GM23338 (cell line): ENCODE data around the gene SMG1.

ENCODE experiments used
- CREB1 ChIP-seq: fragments of 250-450 bp; sonication (Bioruptor Pico); IDR thresholded peaks from 2 replicates; pipeline ENCODE4 v1.5.0; 2020; ENCODE audit warnings: low read depth, mild to moderate bottlenecking, moderate library complexity
- EZH2 ChIP-seq: fragments of 200-600 bp; sonication (generic); IDR thresholded peaks from one replicate; pipeline ENCODE4 v1.8.0; 2017; ENCODE audit warnings: antibody characterized with exemption, mild to moderate bottlenecking, low read depth; ENCODE audit not compliant: unreplicated experiment
- EZH2phosphoT487 ChIP-seq: fragments of 200-600 bp; sonication (generic); IDR thresholded peaks from one replicate; pipeline ENCODE4 v1.8.1; 2018; ENCODE audit warnings: antibody characterized with exemption; ENCODE audit not compliant: unreplicated experiment
- JUNB ChIP-seq: IDR thresholded peaks from one replicate; pipeline ENCODE4 v1.6.1; 2016; ENCODE audit warnings: antibody characterized with exemption; ENCODE audit not compliant: unreplicated experiment
- NANOG ChIP-seq: IDR thresholded peaks from 2 replicates; pipeline ENCODE4 v1.6.1; 2016; ENCODE audit warnings: antibody characterized with exemption, borderline replicate concordance
- POLR2AphosphoS5 ChIP-seq: IDR thresholded peaks from 2 replicates; pipeline ENCODE4 v1.6.1; 2016; ENCODE audit warnings: antibody characterized with exemption, low read depth
- STAT1 ChIP-seq: IDR thresholded peaks from one replicate; pipeline ENCODE4 v1.6.1; 2016; ENCODE audit warnings: antibody characterized with exemption; ENCODE audit not compliant: unreplicated experiment
- ZNF114 ChIP-seq: fragments of 250-450 bp; sonication (Bioruptor Pico); IDR thresholded peaks from 2 replicates; pipeline ENCODE4 v1.5.0; 2020; ENCODE audit warnings: mild to moderate bottlenecking, moderate library complexity
- ZNF331 ChIP-seq: fragments of 250-450 bp; sonication (Bioruptor Pico); IDR thresholded peaks from 2 replicates; pipeline ENCODE4 v1.5.0; 2020; ENCODE audit warnings: low read depth, mild to moderate bottlenecking, moderate library complexity
- ZNF462 ChIP-seq: fragments of 250-450 bp; sonication (Bioruptor Pico); IDR thresholded peaks from 2 replicates; pipeline ENCODE4 v1.5.0; 2020; ENCODE audit warnings: mild to moderate bottlenecking, moderate library complexity
- TF ChIP-seq, protein P1 (sequence below), 2 experiments: fragments of 200-600 bp in 1 of 2; sonication (generic) in 1 of 2; conservative IDR thresholded peaks; 2 replicates each; pipeline versions ENCODE4 v1.5.1 to v1.6.1; 2016 to 2017; ENCODE audit warnings: antibody characterized with exemption in 2 of 2, low read depth in 2 of 2, mild to moderate bottlenecking in 2 of 2, moderate library complexity in 1 of 2
- TF ChIP-seq, protein P2 (sequence below): IDR thresholded peaks from one replicate; pipeline ENCODE4 v1.6.1; 2018; ENCODE audit warnings: antibody characterized with exemption; ENCODE audit not compliant: unreplicated experiment
- TF ChIP-seq, protein P3 (sequence below): IDR thresholded peaks from 2 replicates; pipeline ENCODE4 v1.6.1; 2016; ENCODE audit warnings: antibody characterized with exemption

DNA sequence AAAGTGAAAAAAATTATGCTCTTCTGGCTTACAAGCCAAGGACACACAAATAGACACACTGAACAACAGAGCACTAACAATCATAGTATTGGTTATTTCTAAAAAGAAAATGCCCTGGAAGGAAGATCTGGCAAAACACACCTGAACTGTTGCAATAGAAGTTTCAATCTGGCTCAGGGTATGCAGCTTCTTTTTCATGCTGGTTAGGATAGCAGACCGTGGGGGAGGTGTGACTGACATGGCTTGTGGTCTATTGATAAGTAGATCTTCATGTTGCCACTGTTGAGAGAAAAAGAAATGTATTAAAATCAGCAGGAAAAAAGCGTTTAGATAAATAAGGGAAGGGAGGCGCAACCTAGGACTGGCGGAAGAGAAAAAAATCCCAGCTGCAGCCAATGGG lies 98.3 kb downstream of the SMG1 start:
- TF ChIP-seq EZH2: no peak
- TF ChIP-seq, protein P1, sequence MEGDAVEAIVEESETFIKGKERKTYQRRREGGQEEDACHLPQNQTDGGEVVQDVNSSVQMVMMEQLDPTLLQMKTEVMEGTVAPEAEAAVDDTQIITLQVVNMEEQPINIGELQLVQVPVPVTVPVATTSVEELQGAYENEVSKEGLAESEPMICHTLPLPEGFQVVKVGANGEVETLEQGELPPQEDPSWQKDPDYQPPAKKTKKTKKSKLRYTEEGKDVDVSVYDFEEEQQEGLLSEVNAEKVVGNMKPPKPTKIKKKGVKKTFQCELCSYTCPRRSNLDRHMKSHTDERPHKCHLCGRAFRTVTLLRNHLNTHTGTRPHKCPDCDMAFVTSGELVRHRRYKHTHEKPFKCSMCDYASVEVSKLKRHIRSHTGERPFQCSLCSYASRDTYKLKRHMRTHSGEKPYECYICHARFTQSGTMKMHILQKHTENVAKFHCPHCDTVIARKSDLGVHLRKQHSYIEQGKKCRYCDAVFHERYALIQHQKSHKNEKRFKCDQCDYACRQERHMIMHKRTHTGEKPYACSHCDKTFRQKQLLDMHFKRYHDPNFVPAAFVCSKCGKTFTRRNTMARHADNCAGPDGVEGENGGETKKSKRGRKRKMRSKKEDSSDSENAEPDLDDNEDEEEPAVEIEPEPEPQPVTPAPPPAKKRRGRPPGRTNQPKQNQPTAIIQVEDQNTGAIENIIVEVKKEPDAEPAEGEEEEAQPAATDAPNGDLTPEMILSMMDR (conservative IDR thresholded peaks at IDR 0.05; ENCODE audit: low read depth in 2 of 2): no peak
- no peak for TF ChIP-seq JUNB
- TF ChIP-seq, protein P2, sequence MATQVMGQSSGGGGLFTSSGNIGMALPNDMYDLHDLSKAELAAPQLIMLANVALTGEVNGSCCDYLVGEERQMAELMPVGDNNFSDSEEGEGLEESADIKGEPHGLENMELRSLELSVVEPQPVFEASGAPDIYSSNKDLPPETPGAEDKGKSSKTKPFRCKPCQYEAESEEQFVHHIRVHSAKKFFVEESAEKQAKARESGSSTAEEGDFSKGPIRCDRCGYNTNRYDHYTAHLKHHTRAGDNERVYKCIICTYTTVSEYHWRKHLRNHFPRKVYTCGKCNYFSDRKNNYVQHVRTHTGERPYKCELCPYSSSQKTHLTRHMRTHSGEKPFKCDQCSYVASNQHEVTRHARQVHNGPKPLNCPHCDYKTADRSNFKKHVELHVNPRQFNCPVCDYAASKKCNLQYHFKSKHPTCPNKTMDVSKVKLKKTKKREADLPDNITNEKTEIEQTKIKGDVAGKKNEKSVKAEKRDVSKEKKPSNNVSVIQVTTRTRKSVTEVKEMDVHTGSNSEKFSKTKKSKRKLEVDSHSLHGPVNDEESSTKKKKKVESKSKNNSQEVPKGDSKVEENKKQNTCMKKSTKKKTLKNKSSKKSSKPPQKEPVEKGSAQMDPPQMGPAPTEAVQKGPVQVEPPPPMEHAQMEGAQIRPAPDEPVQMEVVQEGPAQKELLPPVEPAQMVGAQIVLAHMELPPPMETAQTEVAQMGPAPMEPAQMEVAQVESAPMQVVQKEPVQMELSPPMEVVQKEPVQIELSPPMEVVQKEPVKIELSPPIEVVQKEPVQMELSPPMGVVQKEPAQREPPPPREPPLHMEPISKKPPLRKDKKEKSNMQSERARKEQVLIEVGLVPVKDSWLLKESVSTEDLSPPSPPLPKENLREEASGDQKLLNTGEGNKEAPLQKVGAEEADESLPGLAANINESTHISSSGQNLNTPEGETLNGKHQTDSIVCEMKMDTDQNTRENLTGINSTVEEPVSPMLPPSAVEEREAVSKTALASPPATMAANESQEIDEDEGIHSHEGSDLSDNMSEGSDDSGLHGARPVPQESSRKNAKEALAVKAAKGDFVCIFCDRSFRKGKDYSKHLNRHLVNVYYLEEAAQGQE: no peak
- TF ChIP-seq POLR2AphosphoS5: no peak
- TF ChIP-seq EZH2phosphoT487: no peak
- no peak for TF ChIP-seq CREB1 (CRISPR knock-in tag)
- no peak for TF ChIP-seq STAT1
- no peak for TF ChIP-seq NANOG
- TF ChIP-seq, protein P3, sequence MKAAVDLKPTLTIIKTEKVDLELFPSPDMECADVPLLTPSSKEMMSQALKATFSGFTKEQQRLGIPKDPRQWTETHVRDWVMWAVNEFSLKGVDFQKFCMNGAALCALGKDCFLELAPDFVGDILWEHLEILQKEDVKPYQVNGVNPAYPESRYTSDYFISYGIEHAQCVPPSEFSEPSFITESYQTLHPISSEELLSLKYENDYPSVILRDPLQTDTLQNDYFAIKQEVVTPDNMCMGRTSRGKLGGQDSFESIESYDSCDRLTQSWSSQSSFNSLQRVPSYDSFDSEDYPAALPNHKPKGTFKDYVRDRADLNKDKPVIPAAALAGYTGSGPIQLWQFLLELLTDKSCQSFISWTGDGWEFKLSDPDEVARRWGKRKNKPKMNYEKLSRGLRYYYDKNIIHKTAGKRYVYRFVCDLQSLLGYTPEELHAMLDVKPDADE: no peak
- no peak for TF ChIP-seq ZNF114 (CRISPR knock-in tag)
- no peak for TF ChIP-seq ZNF462
- TF ChIP-seq ZNF331 (CRISPR knock-in tag): no peak
